Stomach smooth muscle (tissue), 2 donors: ENCODE measurements around the gene GABRR3.

Experiments used
- H3K27ac ChIP-seq: one replicate; pipeline ENCODE4 v1.7.0; 2013; ENCODE audit warnings: mild to moderate bottlenecking, low read length, inconsistent platforms
- H3K27me3 ChIP-seq, 2 donors: one replicate each; pipeline ENCODE4 v1.7.0; 2013; ENCODE audit warnings: low read length in 2 of 2; ENCODE audit not compliant: insufficient read depth in 2 of 2, control insufficient read depth in 1 of 2
- H3K36me3 ChIP-seq, 2 donors: one replicate each; pipeline ENCODE4 v1.7.0; 2013; ENCODE audit warnings: low read length in 2 of 2; ENCODE audit not compliant: control insufficient read depth in 2 of 2, insufficient read depth in 2 of 2
- H3K4me1 ChIP-seq: one replicate; pipeline ENCODE4 v1.7.0; 2013; ENCODE audit warnings: low read length; ENCODE audit not compliant: control insufficient read depth, insufficient read depth
- H3K4me3 ChIP-seq, 2 donors: one replicate each; pipeline ENCODE4 v1.7.0; 2013; ENCODE audit warnings: low read length in 2 of 2
- H3K9ac ChIP-seq, 2 donors: one replicate each; pipeline ENCODE4 v1.7.0; 2013; ENCODE audit warnings: low read length in 2 of 2, mild to moderate bottlenecking in 1 of 2
- H3K9me3 ChIP-seq, 2 donors: one replicate each; pipeline ENCODE4 v1.7.0; 2013; ENCODE audit warnings: low read length in 2 of 2; ENCODE audit not compliant: control insufficient read depth in 2 of 2
- donor health status: healthy.
- donor health status: Pancreatic carcinoma.

Gene GABRR3

DNA sequence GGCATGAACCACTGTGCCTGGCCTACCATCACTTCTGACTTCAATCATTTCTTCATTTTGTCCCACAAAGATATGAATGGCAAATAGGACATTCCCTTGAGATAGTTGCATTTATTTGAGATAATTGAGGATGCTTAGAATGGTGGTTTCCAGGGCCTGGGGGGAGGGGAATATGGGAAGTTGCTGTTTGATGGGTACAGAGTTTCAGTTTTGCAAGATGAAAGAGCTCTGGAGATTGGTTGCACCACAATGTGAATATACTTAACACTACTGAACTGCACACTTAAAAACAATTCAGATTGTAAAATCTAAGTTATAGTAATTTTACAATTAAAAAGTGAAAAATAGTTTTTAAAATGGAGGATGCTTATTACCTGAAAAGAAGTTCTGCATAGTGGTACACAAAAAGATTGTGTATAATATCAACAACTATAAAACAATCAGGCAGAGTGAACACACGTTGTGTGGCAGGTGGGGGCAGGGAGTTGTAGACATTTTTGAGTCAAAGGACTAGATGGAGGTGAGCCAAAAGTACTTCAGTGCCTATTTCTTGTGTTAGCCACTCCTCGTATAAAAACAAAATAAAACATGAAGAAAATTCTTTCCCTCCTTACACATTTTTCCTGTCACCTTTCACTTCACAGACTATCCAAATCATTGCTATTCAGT, 44.4 kb downstream of the GABRR3 start:
- Histone ChIP-seq H3K4me1 (no peaks in the 10 kb centered on the region), H3K4me3 (no peak overlapping the region), H3K27me3 (no peaks in the 10 kb centered on the region), H3K9ac (no peak overlapping the region), H3K27ac (no peak overlapping the region), H3K36me3 (no peaks in the 10 kb centered on the region), H3K9me3 (no peaks in the 10 kb centered on the region)

GRCh38 chr3:97988784-97989568, 46.1 kb downstream of the GABRR3 start:
- Histone ChIP-seq H3K27ac (no peak overlapping the region), H3K36me3 (no peaks in the 10 kb centered on the region), H3K4me3 (no peak overlapping the region), H3K27me3 (no peaks in the 10 kb centered on the region), H3K4me1 (no peaks in the 10 kb centered on the region), H3K9ac (no peak overlapping the region), H3K9me3 (no peaks in the 10 kb centered on the region)

- no peaks in the 10 kb centered on the region for H3K4me1 ChIP-seq
- H3K9ac ChIP-seq: no peak overlapping the region
- H3K9me3 ChIP-seq: no peaks in the 10 kb centered on the region
- H3K36me3 ChIP-seq: no peaks in the 10 kb centered on the region
- H3K27me3 ChIP-seq: no peaks in the 10 kb centered on the region
- H3K4me3 ChIP-seq: no peak overlapping the region
- no peak overlapping the region for H3K27ac ChIP-seq
Measured at GRCh38 chr3:97987306-97987705, 47.8 kb downstream of the GABRR3 start.

DNA sequence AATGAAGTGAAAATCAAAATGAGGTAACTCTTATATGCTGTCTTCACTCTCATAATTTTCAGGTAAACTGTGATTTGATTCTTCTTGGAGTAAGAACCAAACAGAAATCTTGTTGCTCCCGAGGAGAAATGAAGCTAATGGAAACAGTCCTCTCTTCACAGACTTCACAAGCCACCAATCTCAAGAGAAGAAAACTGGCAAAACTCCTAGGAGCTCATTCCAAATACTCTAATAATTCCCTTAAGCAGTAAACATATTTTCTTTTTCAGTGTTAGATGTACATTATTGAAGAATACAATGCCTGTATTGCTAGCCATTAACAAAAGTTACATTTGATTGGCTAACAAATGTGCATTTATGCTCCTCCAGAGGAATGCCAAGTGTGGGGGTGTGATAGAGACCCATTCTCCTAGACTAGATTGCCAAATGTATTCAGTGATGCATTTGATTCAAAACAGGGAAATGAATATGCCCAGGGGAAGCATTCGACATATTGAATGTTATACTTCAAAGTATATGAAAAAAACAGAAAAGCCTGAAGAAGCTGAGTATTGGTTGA, 51.1 kb downstream of the GABRR3 start:
- no peaks in the 10 kb centered on the region for H3K36me3 ChIP-seq
- no peak overlapping the region for H3K9ac ChIP-seq
- no peaks in the 10 kb centered on the region for H3K27me3 ChIP-seq
- peaks cover 3% of the 10 kb centered on the region for H3K4me1 ChIP-seq
- no peak overlapping the region for H3K4me3 ChIP-seq
- no peak overlapping the region for H3K27ac ChIP-seq
- H3K9me3 ChIP-seq: no peaks in the 10 kb centered on the region

GRCh38 chr3:97981886-97982285, 53.2 kb downstream of the GABRR3 start:
- no peak overlapping the region for H3K4me3 ChIP-seq
- no peak overlapping the region for H3K9ac ChIP-seq
- H3K4me1 ChIP-seq: peaks cover 3% of the 10 kb centered on the region
- H3K27me3 ChIP-seq: no peaks in the 10 kb centered on the region
- no peaks in the 10 kb centered on the region for H3K36me3 ChIP-seq
- no peaks in the 10 kb centered on the region for H3K9me3 ChIP-seq
- H3K27ac ChIP-seq: no peak overlapping the region

GRCh38 chr3:97979610-97980009, 55.5 kb downstream of the GABRR3 start:
- Histone ChIP-seq H3K4me3 (no peak overlapping the region), H3K9me3 (no peaks in the 10 kb centered on the region), H3K4me1 (peaks cover 3% of the 10 kb centered on the region), H3K36me3 (no peaks in the 10 kb centered on the region), H3K9ac (no peak overlapping the region), H3K27me3 (no peaks in the 10 kb centered on the region), H3K27ac (no peak overlapping the region)

DNA sequence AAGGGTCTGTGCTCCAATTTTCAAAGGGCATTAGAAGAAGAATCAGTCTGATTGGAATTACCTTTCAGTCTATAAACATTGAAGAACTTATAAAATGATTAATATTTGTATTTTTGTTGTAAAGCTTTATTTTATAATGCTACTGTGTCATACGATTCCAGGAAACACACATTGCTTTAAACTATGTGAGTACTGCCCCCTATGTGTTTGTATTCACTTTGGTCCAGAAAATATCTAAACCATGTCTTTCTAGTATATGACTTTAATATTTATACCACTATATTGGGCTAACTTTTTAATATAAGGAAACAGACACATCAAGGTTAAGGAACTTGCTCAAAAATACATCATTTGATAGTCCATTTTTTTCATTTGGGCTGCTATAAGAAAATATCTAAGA, 59.6 kb downstream of the GABRR3 start:
- Histone ChIP-seq H3K27ac (no peak overlapping the region), H3K4me3 (no peak overlapping the region), H3K9me3 (no peaks in the 10 kb centered on the region), H3K27me3 (no peaks in the 10 kb centered on the region), H3K4me1 (peaks cover 9% of the 10 kb centered on the region), H3K36me3 (no peaks in the 10 kb centered on the region), H3K9ac (no peak overlapping the region)

GRCh38 chr3:97974996-97975395, 60.1 kb downstream of the GABRR3 start:
- Histone ChIP-seq H3K36me3 (no peaks in the 10 kb centered on the region), H3K4me1 (peaks cover 9% of the 10 kb centered on the region), H3K9me3 (no peaks in the 10 kb centered on the region), H3K27me3 (no peaks in the 10 kb centered on the region), H3K9ac (no peak overlapping the region), H3K27ac (no peak overlapping the region), H3K4me3 (no peak overlapping the region)

DNA sequence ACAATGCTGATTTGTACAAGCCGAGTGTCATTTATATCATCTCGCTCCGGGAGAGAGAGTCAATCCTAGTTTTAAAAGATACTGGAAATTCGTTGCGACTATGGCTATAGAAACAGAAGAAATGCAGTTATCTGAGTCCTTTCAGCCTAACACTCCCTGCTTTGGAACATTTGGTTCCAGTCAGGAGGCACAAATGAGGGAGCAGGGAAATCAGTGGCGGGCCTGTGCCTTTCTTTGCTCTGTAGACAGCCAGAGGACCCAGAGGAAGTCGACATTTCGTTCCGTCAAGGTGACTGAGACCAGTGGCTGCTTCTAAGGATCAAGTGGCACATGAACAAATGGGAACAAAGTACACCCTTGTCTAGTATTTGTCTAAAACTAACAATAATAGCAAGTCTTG, 62.1 kb downstream of the GABRR3 start:
- Histone ChIP-seq H3K4me3 (peak overlapping the region in 1 of 2 donors; percentile 76), H3K36me3 (no peaks in the 10 kb centered on the region), H3K9ac (peak overlapping the region; percentile 14 to 57), H3K9me3 (no peaks in the 10 kb centered on the region), H3K4me1 (peaks cover 9% of the 10 kb centered on the region), H3K27me3 (no peaks in the 10 kb centered on the region), H3K27ac (peak overlapping the region; percentile 26)

DNA sequence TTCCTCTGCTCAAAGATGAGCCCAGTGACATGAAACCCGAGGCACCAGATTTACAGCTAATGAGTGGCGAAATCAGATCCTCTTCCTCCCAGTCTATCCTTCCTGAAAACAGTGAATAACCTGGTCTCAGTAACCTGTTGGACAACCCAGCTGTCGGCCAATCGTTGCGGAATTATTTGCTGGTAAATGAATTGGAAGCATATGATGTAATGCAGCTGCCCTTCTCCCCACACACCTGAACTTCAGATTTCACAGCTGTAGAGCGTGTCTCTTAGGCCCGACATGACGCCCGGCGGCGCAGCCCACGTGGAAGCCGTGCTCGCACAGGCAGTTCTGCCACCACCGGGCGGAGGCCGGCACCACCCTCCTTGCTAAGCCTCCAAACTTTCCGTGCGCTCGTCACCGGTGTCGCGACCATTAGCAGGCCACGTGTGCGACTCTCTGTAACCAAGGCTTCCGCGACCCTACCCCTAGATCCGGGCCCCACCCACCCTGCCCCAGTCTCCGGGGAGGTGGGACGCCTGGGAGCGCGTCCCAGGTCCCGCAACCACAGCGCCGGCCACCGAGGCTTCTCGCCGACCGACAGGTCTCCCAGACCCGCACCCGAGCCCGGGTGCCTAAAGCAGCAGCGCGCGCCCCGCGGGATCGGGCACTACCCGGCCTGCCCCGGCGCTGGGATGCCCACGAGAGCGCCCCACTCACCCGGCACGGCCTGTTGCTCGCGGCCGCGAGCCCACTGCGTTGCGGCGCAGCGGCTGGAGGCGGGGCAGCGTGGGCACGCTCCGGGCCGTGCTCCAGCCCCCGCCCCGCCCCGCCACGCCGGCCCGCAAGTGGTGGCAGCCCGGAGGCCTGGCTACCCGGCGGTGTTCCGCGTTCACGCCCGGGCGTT, 63.2 kb downstream of the GABRR3 start, which contains the start of gene RIOX2:
Gene RIOX2 (minus strand): TSS at position 753 of the 889 bp plus-strand sequence. CDS start 4,838 bp downstream, outside the sequence.
- Histone ChIP-seq H3K9me3 (no peaks in the 10 kb centered on the region), H3K27me3 (no peaks in the 10 kb centered on the region), H3K27ac (peak within 1 kb of the TSS; percentile 56), H3K36me3 (no peaks in the 10 kb centered on the region), H3K9ac (peak within 1 kb of the TSS; percentile 62 to 77), H3K4me1 (peaks cover 9% of the 10 kb centered on the region), H3K4me3 (peak within 1 kb of the TSS; percentile 59 to 76)
